NCI-H510A (cell line): ENCODE results near the gene ESRP2.

Source experiments
- DNase-seq: peaks from one replicate; lab custom pipeline; 2025; lab: John Stamatoyannopoulos, UW

The ESRP2 gene

DNA sequence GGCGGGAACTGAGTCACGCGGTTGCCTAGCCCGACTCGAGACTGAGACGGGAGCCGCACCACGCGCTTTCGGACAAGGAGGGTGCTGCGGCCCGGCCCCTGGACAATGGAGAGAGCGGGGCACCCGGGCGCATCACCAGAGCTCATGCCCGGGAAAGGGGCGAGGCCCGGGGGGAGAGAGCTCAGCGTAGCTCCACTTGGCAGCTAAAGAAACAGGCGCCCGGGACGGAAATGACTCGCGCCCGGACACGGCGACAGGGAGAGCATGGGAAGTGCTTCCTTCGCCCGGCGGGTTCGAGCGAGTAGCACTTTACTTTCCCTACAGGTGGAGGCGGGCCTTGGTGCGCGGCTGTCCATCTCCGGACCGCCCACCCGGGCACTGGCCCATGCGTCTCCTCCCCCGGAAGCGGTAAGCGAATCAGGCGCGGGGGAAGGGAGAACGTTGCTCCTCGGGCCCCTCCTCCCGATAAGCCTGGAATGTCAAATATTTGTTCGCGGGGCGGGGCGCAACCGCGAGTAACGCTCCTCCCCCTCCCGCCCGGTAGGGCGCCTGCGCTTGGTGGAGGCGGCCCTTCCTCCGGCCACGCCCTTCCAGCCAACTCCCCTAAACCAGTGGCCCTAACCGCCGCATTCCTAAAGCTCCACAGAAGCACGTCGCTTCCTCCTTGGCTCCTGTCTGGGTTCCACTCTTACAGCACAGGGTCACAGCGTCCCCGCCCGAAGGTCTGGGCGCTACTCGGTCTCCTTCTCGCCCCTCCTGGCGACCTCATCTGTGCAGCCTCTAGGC lies 1.5 kb upstream of the ESRP2 start:
- DNase-seq, result peak; percentile 90

DNA sequence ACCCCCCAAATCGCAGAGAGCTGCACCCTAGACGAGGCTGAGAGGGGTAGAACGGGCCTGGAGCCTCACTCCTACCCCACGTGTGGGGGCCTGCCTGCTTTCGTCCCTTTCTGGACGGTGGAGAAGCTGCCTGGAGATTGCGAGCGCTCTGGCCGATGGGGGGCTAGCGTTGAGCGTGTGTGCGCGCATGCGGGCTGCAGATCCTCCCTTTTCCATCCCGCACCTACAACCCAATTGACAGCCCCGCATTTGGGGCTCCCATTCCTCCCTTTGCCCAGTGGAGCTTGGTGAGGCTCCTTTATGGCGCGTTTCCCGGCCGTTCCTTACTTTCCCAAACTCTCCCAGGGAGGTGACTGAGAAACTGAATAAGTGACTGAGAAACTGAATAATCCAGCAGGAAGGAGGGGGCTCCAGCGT lies 907 bp upstream of the ESRP2 start:
- DNase-seq, result no peak

DNA sequence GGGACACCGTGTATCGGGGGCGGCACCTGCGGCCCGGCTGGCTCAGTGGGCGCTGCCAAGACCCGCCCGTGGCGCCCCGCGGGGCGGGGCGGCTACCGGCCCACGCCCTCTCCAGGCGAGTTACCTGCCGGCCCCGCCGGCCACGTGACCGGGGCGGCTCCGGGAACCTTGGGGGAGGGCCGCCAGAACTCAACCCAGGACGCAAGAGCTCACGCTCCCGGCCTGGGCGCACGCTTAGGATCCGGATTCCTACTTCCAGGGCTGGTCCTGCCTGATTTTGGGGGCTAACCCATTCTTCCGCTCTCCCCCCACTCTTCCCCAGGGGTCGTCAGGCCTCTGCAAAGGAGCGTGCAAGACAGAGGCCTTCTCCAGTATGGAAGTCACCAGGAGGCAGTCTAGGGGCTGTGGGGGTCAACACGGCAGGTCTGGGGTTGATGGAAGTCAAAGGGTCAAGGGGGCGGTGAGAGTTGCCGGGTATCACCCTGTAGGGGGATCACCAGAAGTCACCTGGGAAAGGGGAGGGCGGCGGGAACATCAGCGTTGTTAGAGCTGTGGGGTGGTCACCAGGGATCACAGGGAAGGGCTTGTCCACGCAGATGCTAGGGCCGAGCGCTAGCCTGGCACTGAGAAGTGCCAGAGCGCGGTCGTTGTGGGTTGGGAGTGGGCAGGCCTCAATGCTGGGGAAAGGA lies 354 bp upstream of the ESRP2 start:
- DNase-seq, result peak; percentile 80

DNA sequence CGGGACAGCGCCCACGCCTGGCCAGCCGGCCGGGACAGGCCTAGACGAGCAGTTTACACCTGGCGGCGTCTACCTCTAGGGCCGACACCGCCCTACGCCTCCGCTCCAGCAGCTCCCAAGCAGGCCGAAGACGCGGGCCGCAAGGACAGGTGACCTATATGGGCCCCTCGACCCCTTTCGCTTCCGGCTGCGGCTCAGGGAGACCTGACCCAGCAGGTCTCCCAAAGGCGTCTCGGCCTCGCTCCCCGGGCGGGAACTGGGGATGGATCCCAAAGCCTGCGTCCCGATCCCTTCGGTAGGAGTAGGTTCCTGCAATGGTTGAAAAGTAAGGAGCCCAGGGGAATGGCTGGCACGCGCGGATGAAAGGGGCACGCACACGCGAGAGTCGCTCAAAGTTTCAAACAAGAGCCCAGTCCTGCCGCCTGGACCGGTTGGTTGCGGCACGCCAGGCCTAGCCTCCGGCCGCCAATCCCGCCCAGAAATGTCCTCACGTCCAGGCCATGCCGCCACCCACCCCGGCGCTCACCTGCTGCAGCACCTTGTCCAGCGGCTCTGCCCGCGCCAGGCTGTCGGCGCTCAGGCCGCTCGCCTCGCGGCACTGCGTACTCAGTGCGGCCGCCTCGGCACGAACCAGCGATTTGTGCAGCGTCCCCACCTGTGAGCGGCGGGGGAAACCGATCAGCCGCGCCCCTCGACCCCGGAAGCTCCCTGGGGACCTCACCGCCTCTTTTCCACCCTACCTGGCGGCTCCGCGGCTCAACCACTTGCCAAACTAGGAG lies 630 bp downstream of the ESRP2 start:
- peak; percentile 40 for DNase-seq

DNA sequence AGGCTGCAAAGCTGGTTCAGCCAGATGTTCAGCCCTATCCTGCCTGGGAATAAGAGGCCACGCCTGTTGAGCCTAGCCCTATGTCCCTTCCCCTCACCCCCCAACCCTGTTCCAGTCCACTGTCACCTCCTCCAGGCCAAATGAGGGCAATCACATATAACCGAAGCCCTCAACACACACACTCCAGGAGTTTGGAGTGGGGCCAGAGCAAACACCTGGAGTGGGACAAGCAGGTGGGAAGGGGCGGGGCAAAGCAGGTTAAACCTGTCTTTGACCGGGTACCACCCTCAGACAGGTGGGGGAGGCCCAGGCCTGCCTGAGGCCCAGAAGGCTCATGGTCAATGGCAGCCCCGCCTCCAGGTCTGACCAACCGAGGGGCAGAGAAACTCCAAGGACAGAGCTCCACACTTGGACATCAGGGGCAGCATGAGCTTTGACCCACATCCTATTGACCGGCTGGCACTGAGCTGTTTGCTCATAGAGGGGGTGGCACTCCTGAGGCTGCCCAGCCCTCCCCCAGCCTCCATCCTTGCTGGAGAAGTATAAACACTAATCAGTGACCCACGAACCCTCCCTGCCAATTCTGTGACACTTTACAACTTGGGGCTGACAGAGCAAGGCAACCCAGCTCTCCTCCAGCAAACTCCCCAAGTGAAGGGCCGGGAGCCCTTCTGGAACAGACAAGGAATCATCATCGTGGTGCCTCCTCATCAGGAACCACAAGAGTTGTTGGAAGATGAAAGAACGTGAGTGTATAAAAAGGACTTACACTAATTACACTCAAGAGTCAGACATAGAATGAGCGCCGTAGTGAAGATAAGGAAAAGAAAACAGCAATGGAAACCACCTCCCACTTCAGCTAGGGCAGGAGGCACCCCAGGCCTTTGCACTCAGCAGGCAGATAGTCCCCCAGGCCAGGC lies 1.5 kb downstream of the ESRP2 start:
- peak; percentile 96 for DNase-seq

DNA sequence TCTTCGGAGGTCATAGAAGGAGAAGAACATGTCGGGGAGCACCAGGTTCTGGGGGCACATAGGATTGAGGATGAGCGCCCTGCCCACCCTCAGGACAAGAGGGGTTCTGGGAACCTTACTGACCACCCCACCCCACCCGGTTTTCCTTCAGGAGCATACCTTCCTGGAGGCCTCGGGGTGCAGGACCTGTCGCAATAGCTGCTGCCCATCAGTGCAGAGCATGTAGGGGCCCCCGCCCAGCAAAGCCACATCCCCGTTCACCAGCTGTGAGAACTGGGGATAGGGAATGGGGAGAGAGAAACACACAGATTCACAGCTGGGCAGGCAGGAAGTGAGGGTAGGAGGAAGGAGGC lies 2.1 kb downstream of the ESRP2 start:
- DNase-seq, result no peak

DNA sequence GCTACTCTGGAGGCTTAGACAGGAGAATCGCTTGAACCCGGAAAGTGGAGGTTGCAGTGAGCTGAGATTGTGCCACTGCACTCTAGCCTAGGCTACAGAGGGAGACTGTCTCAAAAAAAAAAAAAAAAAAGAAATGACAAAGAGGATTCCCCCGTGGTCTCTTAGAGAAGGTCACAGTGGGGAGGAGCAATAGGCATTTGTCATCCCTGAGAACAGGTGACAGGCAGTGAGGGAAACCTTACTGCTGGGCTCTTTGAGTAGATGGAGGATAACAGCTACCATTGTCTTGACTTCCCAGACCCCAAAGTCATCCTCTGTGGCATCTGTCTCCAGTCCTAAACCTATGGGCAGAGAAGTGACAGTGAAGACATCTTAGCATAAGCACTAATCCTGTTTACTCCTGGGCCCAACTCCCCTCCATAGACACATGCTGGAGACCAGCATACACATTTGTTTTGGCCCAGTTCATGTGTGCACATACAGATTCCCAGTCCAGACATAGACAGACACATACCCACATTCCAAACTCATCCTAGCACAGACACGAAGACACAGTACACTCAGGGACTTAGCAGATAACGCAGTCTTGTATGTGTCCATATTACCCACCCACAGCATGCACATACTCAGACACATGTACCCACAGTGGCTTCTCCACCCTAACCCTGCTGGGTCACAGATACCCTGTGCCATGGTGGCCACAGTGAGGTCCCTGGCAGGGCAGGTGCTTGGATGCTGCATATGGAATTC lies 2.7 kb downstream of the ESRP2 start:
- DNase-seq, result no peak

DNA sequence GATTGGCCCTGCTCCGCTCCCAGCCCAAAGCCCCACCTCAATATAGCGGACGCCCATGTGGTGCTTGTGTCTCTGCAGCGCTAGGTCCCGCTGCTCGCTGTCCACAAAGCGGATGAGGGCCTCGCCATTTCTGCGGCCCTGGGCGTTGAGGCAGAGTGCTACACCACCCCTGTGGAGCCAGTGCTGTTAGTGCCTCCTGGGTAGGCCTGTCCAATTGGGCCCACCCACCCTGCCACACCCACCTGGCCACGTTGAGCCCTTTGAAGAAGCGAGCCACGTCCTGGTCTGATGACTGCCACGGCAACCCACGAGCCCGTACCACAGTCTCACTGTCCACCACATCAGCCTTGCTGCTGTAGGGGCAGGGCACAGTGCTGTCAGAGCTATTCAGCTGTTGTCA lies 3.6 kb downstream of the ESRP2 start:
- DNase-seq, result no peak

DNA sequence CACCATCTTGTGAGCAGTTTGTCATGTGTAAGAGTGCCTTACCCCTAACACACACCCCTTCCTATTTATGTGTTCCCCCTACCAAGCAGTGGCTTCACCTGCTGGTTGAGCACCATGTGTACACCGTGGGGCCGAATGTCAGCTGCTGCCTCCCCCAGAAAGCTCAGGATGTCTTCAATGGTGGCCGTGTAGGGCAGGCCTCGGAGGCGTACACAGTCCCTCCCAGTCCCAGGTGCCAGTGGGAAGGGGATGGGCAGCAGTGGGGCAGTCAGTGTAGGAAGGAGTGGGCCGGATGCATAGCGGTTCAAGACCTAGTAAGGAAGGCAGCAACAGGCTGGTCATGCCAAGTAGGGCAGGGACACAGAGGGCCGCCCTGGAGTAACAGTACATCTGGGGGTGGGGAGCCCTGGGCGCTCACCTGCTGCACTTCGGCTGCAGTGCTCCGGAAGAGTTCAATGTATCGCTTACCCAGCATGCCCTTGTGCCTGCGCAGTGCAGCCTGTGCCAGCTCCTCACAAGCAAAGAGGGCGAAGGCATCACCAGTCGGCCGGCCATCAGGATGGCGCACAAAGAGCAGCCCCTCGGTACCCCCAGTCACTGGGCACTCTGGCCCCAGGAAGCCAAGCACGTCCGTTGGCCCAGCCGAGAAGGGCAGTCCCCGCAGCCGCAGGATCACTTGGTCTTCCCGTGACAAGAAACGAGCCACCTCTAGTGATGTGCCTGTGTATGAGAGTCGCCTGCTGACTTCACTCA lies 4.4 kb downstream of the ESRP2 start:
- DNase-seq, result no peak

DNA sequence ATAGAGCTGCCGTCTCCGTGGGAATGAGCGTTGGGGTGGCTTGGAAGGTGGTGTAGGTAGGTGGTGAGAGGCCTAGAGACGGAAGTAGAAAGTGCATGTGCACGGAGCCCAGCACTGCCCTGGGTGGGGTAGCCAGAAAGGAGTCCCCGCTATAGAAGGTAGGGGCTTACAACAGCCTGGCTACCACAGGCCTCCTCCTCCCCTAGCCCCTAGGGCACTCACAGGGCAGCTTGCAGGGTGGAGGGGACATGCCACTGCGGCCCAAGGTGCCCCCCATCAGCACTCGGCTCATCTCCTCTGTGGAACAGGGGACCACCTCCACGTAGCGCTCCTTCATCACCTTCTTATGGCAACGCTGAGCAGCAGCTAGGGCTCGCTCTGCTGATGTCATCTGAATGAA lies 5.0 kb downstream of the ESRP2 start:
- DNase-seq, result no peak

DNA sequence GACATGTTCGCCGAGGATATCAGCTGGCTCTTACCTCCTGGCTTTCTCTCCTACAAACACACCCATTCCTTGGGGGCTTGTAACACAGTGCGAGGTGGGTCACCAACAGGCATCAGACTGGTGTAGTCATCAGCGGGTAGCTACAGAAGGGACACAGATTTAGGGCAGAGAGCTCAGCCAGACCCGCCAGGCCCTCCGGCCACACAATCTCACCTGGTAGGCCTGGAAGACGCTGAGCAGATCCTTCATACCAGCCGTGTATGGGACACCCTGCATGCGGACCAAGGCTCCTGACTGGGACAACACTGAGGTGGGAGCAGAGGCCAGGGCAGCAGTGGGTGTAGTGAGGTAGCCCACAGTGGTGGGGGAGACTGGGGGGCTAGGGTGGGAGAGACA lies 5.8 kb downstream of the ESRP2 start:
- no peak for DNase-seq

DNA sequence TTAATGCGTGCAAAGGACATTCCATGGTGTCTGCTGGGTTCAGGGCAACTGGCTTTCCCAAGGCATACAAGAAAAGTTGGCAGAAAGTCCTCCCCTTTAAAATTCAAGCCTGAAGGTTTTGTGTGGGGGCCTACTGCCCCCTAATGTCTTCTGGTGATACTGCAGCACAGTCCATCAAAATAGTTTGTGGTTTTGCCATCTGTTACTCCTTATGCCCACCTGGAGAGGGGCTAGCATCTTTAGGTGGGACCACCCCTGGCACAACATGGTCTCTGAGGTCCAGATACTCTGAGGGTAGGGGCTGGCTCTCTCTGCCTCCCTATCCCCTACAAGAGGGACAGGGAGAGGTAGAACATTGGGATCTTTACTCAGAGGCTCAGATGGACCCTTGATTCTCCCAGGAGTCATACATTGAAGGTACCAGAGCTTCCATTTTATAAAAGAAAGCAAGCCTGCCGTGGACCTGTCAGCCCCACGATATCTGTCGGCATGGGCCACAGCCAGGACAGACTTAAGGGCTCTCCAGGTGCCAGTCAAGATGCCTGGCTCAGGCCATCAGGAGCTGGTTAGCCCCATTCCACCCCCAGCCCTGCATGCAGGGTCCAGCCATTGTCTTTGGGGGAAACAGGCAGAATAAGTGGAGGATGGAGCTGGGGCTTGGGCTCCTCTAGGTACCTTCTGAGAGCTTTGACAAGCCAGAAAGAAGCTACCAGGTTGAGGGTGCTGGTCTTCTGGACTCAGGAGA lies 6.3 kb downstream of the ESRP2 start:
- no peak for DNase-seq

DNA sequence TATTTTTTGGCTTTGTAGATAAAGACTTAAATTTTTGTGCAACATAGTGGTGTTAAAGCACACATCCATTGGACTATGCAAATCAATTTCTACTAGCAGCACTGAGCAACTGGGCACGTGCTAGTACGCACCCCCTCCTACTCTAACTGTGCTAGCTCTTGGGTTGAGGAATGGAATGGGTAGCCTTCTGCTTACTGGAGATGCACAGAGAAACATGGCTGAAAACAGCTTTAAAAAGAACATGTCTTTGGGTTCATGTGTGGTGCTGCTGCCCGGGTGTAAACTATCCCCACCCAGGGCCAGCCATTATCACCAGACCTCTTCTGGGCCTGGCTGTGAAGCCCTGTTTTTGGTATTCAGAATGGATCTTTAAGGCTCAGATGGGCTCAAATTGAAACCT lies 7.3 kb downstream of the ESRP2 start:
- DNase-seq, result no peak

DNA sequence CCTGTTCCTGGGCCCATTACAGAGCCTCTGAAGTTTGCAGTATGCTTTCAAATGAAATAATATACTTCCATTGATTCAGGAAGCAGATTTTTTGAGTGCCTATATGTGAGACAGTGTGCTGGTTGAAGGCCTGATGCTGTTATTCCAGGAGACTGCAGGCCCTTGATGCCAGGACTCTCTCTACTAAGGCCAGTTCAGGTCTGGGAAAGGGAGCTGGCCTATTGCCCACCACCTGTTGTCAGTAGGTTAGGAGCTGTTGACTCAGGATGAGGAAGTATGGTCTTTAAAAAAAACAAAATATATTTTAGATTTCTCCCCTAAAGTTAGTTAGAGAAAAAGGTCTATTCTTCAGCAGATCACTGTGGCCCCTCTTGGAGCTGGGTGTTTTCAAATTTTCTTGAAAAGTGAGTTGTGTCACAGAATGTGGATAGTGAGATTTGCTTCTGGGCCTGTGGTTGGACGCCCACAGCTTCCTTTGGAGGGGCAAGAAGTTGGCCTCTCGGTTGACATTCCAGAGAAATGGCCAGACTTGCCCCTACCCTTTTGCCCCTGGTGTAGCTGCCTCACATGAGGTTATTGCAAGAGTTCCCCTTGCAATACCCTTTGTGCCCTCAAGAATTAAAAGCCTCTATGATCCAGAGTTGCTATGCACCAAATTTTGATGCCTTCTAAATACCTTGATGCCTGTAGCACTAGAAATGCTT lies 7.9 kb downstream of the ESRP2 start:
- no peak for DNase-seq

DNA sequence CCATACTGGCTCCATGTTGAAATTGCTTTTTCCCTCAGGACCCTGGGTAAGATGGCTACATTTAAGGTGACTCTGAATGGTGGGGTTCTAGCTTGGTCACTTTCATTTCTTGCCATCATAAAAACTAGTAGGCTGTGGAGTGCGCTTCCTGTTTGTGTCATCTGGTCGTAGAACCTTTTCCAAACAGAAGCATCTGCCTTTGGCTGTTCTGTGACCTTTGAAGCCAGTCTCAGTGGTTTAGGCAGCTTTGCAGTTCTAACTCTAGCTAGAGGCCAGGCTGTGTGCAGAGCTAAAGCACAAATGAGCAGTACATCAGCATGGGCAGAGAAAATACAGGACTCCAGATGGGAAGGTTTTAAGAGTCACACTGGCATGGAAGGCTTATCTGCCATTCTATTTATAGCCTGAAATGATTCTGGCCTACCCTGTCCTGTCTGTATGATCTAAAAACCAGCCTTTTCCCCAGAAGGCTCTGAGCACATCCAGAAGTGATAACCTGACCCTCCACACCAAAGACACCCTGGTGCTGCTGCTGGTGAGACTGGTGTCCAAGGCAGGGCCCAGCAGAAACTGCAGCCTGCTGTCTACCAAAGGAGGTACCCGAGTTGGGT lies 8.6 kb downstream of the ESRP2 start:
- DNase-seq, result no peak

DNA sequence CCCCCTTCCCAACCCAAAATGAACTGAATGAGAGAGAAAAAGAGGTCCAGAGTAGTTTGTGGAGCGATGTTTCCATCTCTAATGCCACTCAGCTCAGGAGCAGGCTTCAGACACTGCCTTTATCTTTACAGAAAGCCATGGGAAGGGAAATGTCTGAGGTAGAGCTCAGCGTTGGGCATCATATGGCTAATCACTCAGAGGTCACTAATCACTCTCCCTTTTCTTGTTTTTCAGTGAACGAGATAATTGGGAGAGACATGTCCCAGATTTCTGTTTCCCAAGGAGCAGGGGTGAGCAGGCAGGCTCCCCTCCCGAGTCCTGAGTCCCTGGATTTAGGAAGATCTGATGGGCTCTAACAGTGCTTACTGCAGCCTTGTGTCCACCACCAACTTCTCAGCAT lies 9.8 kb downstream of the ESRP2 start:
- no peak for DNase-seq

DNA sequence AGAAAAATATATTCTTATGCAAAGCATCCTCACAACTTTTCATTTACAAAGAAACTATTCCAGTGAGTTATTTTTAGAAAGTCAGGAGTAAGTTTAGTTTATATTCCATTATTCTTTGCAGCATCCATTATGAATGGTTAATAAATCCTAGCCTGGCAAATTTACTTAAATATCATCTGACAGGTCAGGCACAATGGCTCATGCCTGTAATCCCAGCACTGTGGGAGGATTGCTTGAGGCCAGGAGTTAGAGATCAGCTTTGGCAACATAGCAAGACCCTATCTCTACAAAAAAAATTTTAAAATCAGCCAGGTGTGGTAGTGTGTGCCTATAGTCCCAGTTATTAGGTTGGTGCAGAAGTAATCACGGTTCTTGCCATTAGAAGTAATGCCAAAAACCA lies 12.9 kb downstream of the ESRP2 start:
- no peak for DNase-seq

DNA sequence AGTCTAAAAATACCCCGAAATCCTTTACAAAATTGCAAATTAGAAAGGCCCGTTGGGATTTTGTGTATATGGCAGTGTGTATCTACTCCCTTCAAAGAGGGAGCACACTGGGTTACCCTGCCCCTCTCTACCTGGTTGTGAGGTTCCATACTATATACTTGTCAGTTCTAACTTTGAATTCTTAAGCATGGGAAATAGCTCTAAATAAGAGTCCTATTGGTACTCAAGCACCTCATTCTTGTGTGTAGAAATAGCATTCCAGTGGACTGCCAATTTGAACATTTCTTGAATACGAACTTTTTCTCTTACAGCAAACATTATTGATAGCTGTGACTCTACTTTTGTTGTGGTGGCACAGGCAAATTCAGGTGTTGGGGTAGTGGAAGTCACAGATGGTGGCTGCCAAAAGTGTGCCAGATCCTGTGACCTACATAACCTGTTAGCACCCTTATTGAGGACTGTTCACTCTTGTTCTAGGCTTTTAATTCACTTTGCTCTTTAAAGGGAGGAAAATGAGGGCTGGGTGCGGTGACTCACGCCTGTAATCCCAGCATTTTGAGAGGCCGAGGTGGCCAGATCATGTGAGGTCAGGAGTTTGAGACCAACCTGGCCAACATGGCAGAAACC lies 16.1 kb downstream of the ESRP2 start:
- no peak for DNase-seq
